HG02763 (cell line): Measurements from ENCODE around the gene SLC25A15.
"Not testable (repeated sequence)": the region's sequence is repeated elsewhere in the genome, so short reads cannot be mapped to it uniquely, and the experiment has no call there.

Experiments
- ATAC-seq: cut with Tn5 transposase; IDR thresholded peaks from one replicate; pipeline ENCODE4 v1.9.1; 2021; ENCODE audit warnings: mild to moderate bottlenecking, moderate library complexity; ENCODE audit not compliant: unreplicated experiment

Gene SLC25A15

DNA sequence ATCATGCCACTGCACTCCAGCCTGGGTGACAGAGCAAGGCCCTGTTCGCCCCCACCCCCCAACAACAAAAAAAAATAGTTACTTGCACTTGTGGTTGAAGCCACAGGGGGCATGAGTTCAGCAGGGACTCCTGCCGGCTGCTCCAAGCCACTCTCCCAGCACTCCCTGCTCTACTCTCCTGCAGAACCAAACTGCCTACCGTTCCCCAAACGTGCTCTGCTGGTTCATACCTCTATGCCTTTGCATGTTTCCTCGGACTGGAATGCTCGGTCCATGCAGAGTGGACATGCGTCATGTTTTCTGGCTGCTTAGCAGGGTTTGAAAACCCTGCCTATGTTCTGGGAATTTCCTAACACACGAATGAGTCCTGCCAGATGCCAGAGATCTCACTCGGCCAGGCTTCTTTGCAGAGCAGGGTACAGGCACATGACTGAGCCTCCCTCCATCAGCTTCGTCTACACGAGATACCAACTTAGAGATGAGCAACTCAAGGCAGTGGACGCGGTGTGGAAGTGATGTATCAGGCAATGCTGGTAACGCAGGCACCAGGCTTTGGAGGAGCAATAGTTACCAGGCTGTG lies 8.5 kb upstream of the SLC25A15 start:
- no peak for ATAC-seq

GRCh38 chr13:40781717-40782116 lies 7.7 kb upstream of the SLC25A15 start:
- no peak for ATAC-seq

DNA sequence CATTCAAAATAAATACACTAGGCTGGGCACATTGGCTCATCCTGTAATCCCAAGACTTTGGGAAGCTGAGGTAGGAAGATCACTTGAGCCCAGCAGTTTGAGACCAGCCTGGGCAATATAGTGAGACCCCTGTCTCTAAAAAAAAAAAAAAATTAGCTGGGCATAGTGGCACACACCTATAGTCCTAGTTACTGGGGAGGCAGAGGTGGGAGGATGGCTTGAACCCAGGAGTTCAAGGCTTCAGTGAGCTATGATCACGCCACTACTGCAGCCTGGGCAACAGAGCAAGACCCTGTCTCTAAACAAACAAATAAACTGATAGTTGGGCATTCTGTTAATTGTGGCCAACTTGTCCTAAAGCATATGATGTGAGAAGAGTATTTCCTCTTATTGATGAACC lies 6.4 kb upstream of the SLC25A15 start:
- ATAC-seq = not testable (repeated sequence)

GRCh38 chr13:40784540-40784939 lies 4.9 kb upstream of the SLC25A15 start:
- no peak for ATAC-seq

DNA sequence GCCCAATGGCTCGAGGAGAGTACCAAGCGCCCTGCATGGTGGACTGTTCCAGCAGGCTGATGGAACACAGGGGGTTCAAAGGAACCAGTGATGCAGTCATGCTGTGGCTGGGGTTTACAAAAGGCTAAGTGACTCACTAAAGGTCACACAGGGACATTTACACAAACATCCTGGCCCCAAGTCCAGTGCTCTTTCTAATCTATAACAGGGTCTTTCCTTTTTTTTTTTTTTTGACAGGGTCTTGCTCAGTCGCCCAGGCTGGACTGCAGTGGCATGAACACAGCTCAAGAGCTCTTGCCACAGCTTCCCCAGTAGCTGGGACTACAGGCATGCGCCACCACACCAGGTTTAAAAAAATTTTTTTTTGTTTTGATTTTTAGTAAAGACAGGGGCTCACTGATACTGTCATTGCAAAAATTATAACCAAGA lies 2.8 kb upstream of the SLC25A15 start:
- no peak for ATAC-seq

- no peak for ATAC-seq
Observed at GRCh38 chr13:40787062-40787461, 2.3 kb upstream of the SLC25A15 start.

- ATAC-seq = not testable (repeated sequence)
Observed at GRCh38 chr13:40788540-40789274, 704 bp upstream of the SLC25A15 start.

DNA sequence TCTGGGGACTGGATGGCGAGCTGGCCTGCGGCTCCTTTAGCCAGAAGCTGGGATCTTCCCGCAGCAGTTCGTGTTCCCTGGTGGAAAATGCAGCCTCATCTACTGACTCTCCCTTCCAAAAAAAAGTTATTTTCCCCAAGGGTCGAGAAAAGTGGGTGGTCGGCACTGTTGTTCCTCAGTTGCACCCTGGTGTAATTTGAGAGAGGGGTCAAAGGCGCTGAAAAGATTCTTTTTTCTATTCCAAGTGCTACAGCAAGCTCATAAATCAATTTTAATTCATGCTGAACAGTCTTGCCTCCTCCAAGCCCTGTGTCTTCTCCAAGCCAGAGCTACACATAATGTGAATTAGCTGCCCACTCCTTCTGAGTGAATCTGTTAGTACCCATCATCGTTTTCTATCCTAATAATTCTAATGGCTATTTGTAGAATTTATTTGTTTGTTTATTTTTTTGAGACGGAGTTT lies 774 bp downstream of the SLC25A15 start:
- ATAC-seq = no peak

- ATAC-seq = no peak
Observed at GRCh38 chr13:40792284-40793051, 3.1 kb downstream of the SLC25A15 start.

DNA sequence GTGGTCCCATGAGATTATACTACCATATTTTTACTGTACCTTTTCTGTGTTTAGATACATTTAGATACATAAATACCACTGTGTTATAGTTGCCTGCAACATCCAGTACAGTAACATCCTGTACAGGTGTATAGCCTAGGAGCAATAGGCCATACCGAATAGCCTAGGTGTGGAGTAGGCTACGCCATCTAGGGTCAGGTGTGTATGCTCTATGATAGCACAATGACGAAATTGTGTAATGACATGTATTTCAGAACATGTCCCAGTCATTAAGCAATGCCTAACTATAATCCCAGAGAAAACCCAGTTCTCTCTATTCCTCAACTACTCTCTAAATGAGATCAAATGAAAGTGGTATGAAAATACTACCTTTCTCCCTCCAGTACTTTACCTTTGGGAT lies 3.9 kb downstream of the SLC25A15 start:
- no peak for ATAC-seq

DNA sequence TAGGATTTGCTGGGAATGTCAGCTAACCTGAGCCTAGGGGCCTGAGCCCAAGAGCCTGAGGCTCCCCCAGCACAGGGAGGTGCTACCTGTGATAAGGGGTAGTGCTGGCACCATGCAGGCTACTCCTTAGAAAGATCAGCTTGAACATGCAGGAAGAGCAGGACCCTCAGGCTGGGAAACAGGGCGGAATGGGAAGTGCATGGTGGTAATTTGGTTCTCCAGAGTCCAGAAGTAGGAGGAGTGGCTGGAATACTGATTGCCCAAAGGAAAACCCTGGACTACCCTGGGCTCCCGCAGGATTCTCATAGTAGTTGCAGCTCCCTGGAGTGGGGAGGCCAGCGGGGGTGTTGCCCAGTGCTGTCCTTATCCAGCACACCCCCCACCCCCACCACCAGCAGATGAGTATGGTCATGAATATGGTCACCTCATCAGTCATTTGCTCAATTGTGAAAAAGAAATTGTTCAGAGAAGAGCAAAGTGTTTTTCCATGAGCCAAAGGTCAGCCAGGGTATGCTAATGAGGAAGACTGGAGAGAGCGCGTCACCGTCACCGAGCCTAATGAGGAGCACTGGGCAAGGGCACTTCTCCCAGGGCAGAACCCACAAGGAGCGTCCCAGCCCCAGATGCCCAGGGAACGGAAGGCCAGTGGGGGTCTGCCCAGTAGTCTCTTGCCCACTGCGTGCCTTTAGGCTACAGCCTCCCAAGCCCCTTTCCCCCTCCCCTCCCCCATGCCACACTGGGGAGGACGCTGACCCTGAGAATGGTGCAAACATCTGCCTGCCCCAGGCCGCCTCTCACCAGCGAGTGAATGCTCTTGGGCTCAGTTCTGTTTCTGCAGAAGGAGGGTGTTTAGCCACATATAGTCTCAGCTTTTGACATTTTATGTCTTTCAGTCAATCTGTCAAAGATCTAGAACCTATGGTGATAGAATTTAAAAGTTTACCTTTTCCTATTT lies 5.3 kb downstream of the SLC25A15 start:
- ATAC-seq = no peak

GRCh38 chr13:40796649-40797048 lies 7.2 kb downstream of the SLC25A15 start:
- no peak for ATAC-seq

GRCh38 chr13:40798380-40798779 lies 9.0 kb downstream of the SLC25A15 start:
- ATAC-seq = no peak

- no peak for ATAC-seq
Observed at GRCh38 chr13:40799508-40799907, 10.1 kb downstream of the SLC25A15 start.

- ATAC-seq = no peak
Observed at GRCh38 chr13:40800559-40800958, 11.1 kb downstream of the SLC25A15 start.

- no peak for ATAC-seq
Observed at GRCh38 chr13:40801255-40802217, 12.1 kb downstream of the SLC25A15 start.

DNA sequence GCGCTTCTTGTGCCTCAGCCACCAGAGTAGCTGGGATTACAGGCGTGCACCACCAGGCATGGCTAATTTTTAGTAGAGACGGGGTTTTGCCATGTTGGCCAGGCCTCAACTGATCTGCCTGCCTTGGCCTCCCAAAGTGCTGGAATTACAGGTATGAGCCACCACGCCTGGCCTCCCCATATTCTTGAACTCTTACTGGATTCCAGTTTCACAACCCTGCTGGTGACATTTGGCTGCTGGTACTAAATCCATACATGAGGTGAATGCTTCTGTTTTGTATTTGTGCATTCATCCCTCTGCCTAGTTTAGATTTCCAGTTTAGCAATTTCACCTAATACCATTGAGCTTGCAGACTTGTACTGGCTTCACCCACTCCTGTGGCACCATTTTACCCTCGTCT lies 13.9 kb downstream of the SLC25A15 start:
- ATAC-seq = no peak

- ATAC-seq = no peak
Observed at GRCh38 chr13:40806241-40806640, 16.8 kb downstream of the SLC25A15 start.

GRCh38 chr13:40809471-40809870 lies 20.1 kb downstream of the SLC25A15 start:
- ATAC-seq = no peak

DNA sequence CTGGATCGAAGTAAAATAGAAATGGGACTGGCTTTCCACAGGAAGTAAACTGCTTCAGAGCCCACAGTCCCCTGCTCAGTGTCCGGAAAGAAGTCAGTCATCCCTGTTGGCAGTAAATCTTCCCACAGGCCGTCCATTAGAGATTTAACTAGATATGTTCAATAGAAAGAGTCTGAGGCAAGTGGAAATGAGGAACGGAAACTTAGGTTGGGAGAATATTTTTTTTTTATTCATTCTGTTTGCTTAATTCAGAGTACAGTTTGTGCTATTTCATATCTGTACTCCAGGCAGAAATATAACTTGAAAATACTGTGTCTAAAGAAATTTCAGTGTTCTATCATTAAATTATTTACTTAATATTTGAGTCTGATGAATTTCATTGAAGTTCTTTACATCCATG lies 22.7 kb downstream of the SLC25A15 start:
- no peak for ATAC-seq
